ENCODE measurements around the gene CD36.
A peak's percentile ranks its signal among the peaks of the same experiment; 100 is the strongest.

CD36 gene

GRCh38 chr7:80677629-80678028, 39.2 kb downstream of the CD36 start:
- no peak overlapping the region for H3K27ac ChIP-seq (ENCODE audit: low read length)
- H3K36me3 ChIP-seq (ENCODE audit: control insufficient read depth in 1 of 2, insufficient read depth in 2 of 2, low read length in 2 of 2) = peaks cover 0 to 4% of the 10 kb centered on the region in 2 donors
- H3K9me3 ChIP-seq (ENCODE audit: control insufficient read depth in 1 of 2, low read length in 2 of 2) = no peaks in the 10 kb centered on the region
- H3K27me3 ChIP-seq (ENCODE audit: low read depth, low read length) = no peaks in the 10 kb centered on the region
- no peak overlapping the region for H3K4me3 ChIP-seq (ENCODE audit: low read depth in 1 of 2, low read length in 2 of 2)
- H3K4me1 ChIP-seq (ENCODE audit: control insufficient read depth in 1 of 2, insufficient read depth in 2 of 2, low read length in 2 of 2) = no peaks in the 10 kb centered on the region

GRCh38 chr7:80678707-80679106, 40.3 kb downstream of the CD36 start:
- no peaks in the 10 kb centered on the region for H3K27me3 ChIP-seq (ENCODE audit: low read depth, low read length)
- no peak overlapping the region for H3K27ac ChIP-seq (ENCODE audit: low read length)
- H3K9me3 ChIP-seq (ENCODE audit: control insufficient read depth in 1 of 2, low read length in 2 of 2) = no peaks in the 10 kb centered on the region
- peaks cover 0 to 4% of the 10 kb centered on the region in 2 donors for H3K36me3 ChIP-seq (ENCODE audit: control insufficient read depth in 1 of 2, insufficient read depth in 2 of 2, low read length in 2 of 2)
- H3K4me3 ChIP-seq (ENCODE audit: low read depth in 1 of 2, low read length in 2 of 2) = no peak overlapping the region
- no peaks in the 10 kb centered on the region for H3K4me1 ChIP-seq (ENCODE audit: control insufficient read depth in 1 of 2, insufficient read depth in 2 of 2, low read length in 2 of 2)

- Histone ChIP-seq H3K27ac (ENCODE audit: low read length) (no peak overlapping the region), H3K27me3 (ENCODE audit: low read depth, low read length) (no peaks in the 10 kb centered on the region), H3K4me3 (ENCODE audit: low read depth in 1 of 2, low read length in 2 of 2) (no peak overlapping the region), H3K36me3 (ENCODE audit: control insufficient read depth in 1 of 2, insufficient read depth in 2 of 2, low read length in 2 of 2) (peaks cover 0 to 4% of the 10 kb centered on the region in 2 donors), H3K9me3 (ENCODE audit: control insufficient read depth in 1 of 2, low read length in 2 of 2) (no peaks in the 10 kb centered on the region), H3K4me1 (ENCODE audit: control insufficient read depth in 1 of 2, insufficient read depth in 2 of 2, low read length in 2 of 2) (no peaks in the 10 kb centered on the region)
Observed at GRCh38 chr7:80679921-80680907, 41.8 kb downstream of the CD36 start.

GRCh38 chr7:80681272-80681885, 42.9 kb downstream of the CD36 start:
- Histone ChIP-seq H3K4me1 (ENCODE audit: control insufficient read depth in 1 of 2, insufficient read depth in 2 of 2, low read length in 2 of 2) (no peaks in the 10 kb centered on the region), H3K4me3 (ENCODE audit: low read depth in 1 of 2, low read length in 2 of 2) (no peak overlapping the region), H3K27ac (ENCODE audit: low read length) (no peak overlapping the region)

GRCh38 chr7:80682744-80683143, 44.3 kb downstream of the CD36 start:
- no peak overlapping the region for H3K4me3 ChIP-seq (ENCODE audit: low read depth in 1 of 2, low read length in 2 of 2)
- H3K27me3 ChIP-seq (ENCODE audit: low read depth, low read length) = no peaks in the 10 kb centered on the region
- H3K9me3 ChIP-seq (ENCODE audit: control insufficient read depth in 1 of 2, low read length in 2 of 2) = no peaks in the 10 kb centered on the region
- no peaks in the 10 kb centered on the region for H3K4me1 ChIP-seq (ENCODE audit: control insufficient read depth in 1 of 2, insufficient read depth in 2 of 2, low read length in 2 of 2)
- H3K27ac ChIP-seq (ENCODE audit: low read length) = no peak overlapping the region
- H3K36me3 ChIP-seq (ENCODE audit: control insufficient read depth in 1 of 2, insufficient read depth in 2 of 2, low read length in 2 of 2) = no peaks in the 10 kb centered on the region

More at GRCh38 chr7:80681272-80681885, 42.9 kb downstream of the CD36 start:
- Histone ChIP-seq H3K27me3 (ENCODE audit: low read depth, low read length) (no peaks in the 10 kb centered on the region), H3K9me3 (ENCODE audit: control insufficient read depth in 1 of 2, low read length in 2 of 2) (no peaks in the 10 kb centered on the region), H3K36me3 (ENCODE audit: control insufficient read depth in 1 of 2, insufficient read depth in 2 of 2, low read length in 2 of 2) (peaks cover 0 to under 1% of the 10 kb centered on the region in 2 donors)

- H3K9me3 ChIP-seq (ENCODE audit: control insufficient read depth in 1 of 2, low read length in 2 of 2) = no peaks in the 10 kb centered on the region
- no peaks in the 10 kb centered on the region for H3K4me1 ChIP-seq (ENCODE audit: control insufficient read depth in 1 of 2, insufficient read depth in 2 of 2, low read length in 2 of 2)
- H3K27me3 ChIP-seq (ENCODE audit: low read depth, low read length) = no peaks in the 10 kb centered on the region
- H3K36me3 ChIP-seq (ENCODE audit: control insufficient read depth in 1 of 2, insufficient read depth in 2 of 2, low read length in 2 of 2) = no peaks in the 10 kb centered on the region
- H3K4me3 ChIP-seq (ENCODE audit: low read depth in 1 of 2, low read length in 2 of 2) = no peak overlapping the region
- no peak overlapping the region for H3K27ac ChIP-seq (ENCODE audit: low read length)
Observed at GRCh38 chr7:80686576-80686975, 48.1 kb downstream of the CD36 start.

- H3K4me3 ChIP-seq (ENCODE audit: low read depth in 1 of 2, low read length in 2 of 2) = no peak overlapping the region
- no peaks in the 10 kb centered on the region for H3K36me3 ChIP-seq (ENCODE audit: control insufficient read depth in 1 of 2, insufficient read depth in 2 of 2, low read length in 2 of 2)
- H3K27me3 ChIP-seq (ENCODE audit: low read depth, low read length) = no peaks in the 10 kb centered on the region
- peaks cover 0 to 4% of the 10 kb centered on the region in 2 donors for H3K9me3 ChIP-seq (ENCODE audit: control insufficient read depth in 1 of 2, low read length in 2 of 2)
- H3K27ac ChIP-seq (ENCODE audit: low read length) = peak overlapping the region; percentile 3
- H3K4me1 ChIP-seq (ENCODE audit: control insufficient read depth in 1 of 2, insufficient read depth in 2 of 2, low read length in 2 of 2) = peaks cover 0 to 15% of the 10 kb centered on the region in 2 donors
Observed at GRCh38 chr7:80699045-80699638, 60.7 kb downstream of the CD36 start.

GRCh38 chr7:80699721-80700256, 61.3 kb downstream of the CD36 start:
- H3K27me3 ChIP-seq (ENCODE audit: low read depth, low read length) = no peaks in the 10 kb centered on the region
- H3K4me1 ChIP-seq (ENCODE audit: control insufficient read depth in 1 of 2, insufficient read depth in 2 of 2, low read length in 2 of 2) = peaks cover 0 to 15% of the 10 kb centered on the region in 2 donors
- no peak overlapping the region for H3K4me3 ChIP-seq (ENCODE audit: low read depth in 1 of 2, low read length in 2 of 2)
- peak overlapping the region; percentile 3 for H3K27ac ChIP-seq (ENCODE audit: low read length)
- peaks cover 0 to 4% of the 10 kb centered on the region in 2 donors for H3K9me3 ChIP-seq (ENCODE audit: control insufficient read depth in 1 of 2, low read length in 2 of 2)
- H3K36me3 ChIP-seq (ENCODE audit: control insufficient read depth in 1 of 2, insufficient read depth in 2 of 2, low read length in 2 of 2) = no peaks in the 10 kb centered on the region

GRCh38 chr7:80703272-80703671, 64.8 kb downstream of the CD36 start:
- Histone ChIP-seq H3K27me3 (ENCODE audit: low read depth, low read length) (no peaks in the 10 kb centered on the region), H3K4me3 (ENCODE audit: low read depth in 1 of 2, low read length in 2 of 2) (no peak overlapping the region), H3K4me1 (ENCODE audit: control insufficient read depth in 1 of 2, insufficient read depth in 2 of 2, low read length in 2 of 2) (peaks cover 0 to 15% of the 10 kb centered on the region in 2 donors), H3K27ac (ENCODE audit: low read length) (no peak overlapping the region), H3K9me3 (ENCODE audit: control insufficient read depth in 1 of 2, low read length in 2 of 2) (no peaks in the 10 kb centered on the region), H3K36me3 (ENCODE audit: control insufficient read depth in 1 of 2, insufficient read depth in 2 of 2, low read length in 2 of 2) (no peaks in the 10 kb centered on the region)

- Histone ChIP-seq H3K27ac (ENCODE audit: low read length) (no peak overlapping the region), H3K27me3 (ENCODE audit: low read depth, low read length) (no peaks in the 10 kb centered on the region), H3K9me3 (ENCODE audit: control insufficient read depth in 1 of 2, low read length in 2 of 2) (no peaks in the 10 kb centered on the region), H3K4me3 (ENCODE audit: low read depth in 1 of 2, low read length in 2 of 2) (no peak overlapping the region), H3K4me1 (ENCODE audit: control insufficient read depth in 1 of 2, insufficient read depth in 2 of 2, low read length in 2 of 2) (peaks cover 0 to 3% of the 10 kb centered on the region in 2 donors), H3K36me3 (ENCODE audit: control insufficient read depth in 1 of 2, insufficient read depth in 2 of 2, low read length in 2 of 2) (no peaks in the 10 kb centered on the region)
Observed at GRCh38 chr7:80705130-80705781, 66.8 kb downstream of the CD36 start.

Data from muscle layer of duodenum (tissue), 2 donors.